HG03139 (cell line): ENCODE results near the gene SNRNP70.
"Not testable (repeated sequence)": the region's sequence is repeated elsewhere in the genome, so short reads cannot be mapped to it uniquely, and the experiment has no call there.

Source experiments
- ATAC-seq: cut with Tn5 transposase; IDR thresholded peaks from one replicate; pipeline ENCODE4 v1.9.1; 2021; ENCODE audit not compliant: unreplicated experiment

SNRNP70 gene

DNA sequence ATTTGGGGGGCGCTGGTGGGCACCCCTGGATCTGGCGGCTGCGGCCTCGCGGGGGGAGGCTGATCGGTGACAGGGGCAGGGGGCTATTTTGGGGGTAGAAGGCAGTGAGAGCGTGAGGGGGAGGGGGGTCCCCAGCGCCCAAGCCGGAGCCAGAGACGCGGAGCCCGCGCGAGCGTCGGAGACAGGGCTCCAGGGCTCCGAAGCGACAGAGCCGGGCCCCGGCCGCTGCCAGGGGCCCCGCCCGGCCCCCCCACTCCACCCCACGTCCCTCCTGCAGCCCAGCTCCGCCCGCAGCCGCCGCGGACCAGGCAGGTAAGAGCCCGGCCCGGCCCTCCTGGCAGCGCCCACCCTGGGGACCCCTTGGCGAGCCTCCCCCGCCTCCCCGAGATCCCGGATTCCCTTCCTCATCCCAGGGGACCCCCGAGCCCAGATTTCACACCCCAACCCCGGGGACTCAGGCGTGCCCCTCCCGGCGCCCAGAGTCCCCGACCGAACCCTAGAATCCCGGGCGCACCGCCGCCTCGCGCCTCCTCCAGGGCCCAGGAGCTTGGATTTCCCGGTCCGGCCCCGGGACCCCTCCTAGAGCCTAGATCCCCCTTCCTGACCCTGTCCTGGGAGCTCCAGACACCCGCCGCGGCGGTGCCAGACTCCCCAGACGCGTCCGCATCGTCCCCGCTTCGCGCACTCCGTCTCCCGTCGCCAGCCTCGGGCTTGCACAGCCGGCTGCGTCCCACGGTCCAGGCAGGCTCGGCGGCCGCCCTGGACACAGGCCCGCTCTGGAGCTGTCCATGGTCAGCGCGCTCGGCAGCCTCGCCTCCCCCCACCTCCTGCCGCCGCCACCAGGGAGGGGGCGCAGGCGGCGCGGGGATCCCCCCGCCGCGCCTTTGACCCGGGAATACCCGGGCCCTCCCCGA lies 34.4 kb downstream of the SNRNP70 start, which contains the start of gene PPFIA3:
Gene PPFIA3, plus strand, starts transcription at position 134 of the 914 bp plus-strand sequence. CDS start 8,330 bp downstream, outside the sequence.
- no peak for ATAC-seq

DNA sequence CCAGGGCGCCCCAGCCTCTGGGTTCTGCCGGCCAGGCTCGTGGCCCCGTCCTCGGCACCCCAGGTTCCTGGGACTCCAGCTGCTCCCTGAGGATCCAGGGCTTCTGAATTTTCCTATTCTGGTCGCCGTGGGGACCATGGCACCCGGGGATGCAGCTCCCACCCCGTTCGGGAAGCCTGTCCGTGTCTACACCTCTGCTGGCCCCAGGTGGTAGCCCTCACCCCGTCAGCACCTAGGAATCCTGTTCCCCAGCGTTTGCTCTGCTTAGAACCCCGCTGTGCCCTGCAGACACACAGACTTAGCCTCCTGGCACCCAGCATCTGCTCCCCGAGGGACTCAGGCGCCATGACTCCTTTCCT lies 35.1 kb downstream of the SNRNP70 start:
- ATAC-seq: no peak

GRCh38 chr19:49120868-49121267 lies 35.6 kb downstream of the SNRNP70 start:
- ATAC-seq: no peak

- ATAC-seq: not testable (repeated sequence)
Observed at GRCh38 chr19:49121841-49122240, 36.6 kb downstream of the SNRNP70 start.

DNA sequence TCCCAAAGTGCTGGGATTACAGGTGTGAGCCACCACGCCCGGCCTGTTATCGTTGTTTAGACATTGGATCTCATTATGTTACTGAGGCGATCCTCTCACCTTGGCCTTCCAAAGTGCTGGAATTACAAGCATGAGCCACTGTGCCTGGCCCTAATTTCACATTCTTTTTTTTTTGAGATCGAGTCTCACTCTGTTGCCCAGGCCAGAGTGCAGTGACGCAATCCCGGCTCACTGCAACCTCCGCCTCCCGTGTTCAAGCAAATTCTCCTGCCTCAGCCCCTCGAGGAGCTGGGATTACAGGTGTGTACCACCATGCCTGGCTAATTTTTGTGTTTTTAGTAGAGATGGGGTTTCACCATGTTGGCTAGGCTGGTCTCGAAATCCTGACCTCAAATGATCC lies 38.0 kb downstream of the SNRNP70 start:
- not testable (repeated sequence) for ATAC-seq

DNA sequence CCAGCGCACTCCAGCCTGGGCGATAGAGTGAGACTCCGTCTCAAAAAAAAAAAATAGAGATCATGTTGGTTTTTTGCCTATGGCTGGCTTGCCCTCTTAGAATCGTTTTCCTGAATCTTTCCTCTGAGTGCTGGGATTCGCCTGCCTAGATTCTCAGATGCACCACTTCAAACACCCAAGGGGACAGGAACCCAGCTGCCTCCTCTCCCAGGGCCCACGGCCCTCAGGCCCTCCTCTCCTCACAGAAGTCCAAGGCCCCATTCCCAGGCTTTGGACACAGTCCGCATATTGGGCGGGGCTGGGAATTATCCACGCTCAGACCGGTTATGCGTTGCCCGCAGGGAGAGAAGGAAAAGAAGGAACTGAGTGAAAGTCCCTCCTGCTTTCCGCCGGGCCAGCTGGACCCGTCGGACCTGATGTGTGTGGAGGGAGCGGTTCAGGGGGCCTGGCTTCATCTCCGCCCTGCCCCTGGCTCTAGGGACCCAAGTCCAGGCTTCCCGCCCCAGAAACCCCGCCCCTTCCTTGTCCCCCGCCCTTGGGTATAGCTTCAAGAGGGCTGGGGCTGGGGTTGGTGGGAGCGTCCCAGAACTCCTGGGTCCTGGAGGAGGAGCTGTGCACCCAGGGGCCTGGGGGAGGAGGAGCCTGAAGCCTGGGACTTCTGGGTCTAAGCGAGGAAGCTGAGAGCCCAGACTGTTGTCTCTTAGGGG lies 39.9 kb downstream of the SNRNP70 start:
- ATAC-seq: no peak

DNA sequence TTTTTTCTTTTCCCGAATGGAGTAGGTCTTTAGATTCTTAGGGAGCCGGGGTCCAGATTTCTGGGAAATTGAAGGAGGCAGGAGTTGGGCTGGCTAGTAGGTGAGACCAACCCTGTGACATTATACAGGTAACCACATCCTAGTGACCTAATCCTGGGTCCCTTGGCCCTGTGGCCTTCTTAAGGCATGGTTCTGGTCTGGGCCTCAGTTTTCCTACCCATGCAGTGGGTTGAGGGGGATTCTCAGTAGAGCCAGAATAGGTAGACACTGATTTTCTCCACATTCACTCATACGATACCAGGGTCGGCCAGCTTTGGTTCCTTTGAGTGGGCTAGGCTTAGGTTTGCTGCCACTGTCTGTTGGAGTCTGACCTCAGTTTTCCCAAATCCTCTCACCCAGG lies 41.3 kb downstream of the SNRNP70 start:
- ATAC-seq: no peak

- ATAC-seq: not testable (repeated sequence)
Observed at GRCh38 chr19:49127225-49127624, 42.0 kb downstream of the SNRNP70 start.

GRCh38 chr19:49127674-49128544 lies 42.7 kb downstream of the SNRNP70 start:
- ATAC-seq: peak; percentile 82

DNA sequence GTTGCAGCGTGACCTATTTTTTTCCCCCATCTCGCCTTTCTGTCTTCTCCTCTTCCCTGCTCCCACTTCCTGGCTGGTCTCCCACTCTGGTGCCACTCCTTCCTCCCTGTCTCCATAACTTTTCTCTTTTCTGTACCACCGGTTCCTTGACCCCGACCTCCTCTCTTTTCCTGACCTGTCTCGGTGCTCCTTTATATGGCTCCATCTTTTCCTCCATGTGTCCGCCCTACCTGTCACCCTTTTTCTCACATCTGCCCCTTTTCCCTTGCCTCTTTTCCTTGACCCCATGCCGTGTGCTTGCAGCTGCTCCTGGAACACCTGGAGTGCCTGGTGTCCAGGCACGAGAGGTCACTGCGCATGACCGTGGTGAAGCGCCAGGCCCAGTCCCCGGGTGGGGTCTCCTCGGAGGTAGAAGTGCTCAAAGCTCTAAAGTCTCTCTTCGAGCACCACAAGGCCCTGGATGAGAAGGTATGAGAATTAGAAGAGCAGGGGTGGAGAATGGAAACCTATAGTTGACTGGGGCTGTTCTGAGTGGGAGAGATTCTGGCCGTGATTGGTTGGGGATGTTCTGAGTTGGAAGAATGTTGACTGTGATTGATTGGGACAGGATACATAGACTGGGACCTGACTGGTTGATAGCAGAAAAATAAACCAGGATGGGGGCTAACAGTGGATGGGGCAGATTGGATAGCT lies 43.4 kb downstream of the SNRNP70 start:
- ATAC-seq: no peak

GRCh38 chr19:49129238-49129583 lies 44.0 kb downstream of the SNRNP70 start:
- no peak for ATAC-seq

GRCh38 chr19:49130325-49130724 lies 45.1 kb downstream of the SNRNP70 start:
- ATAC-seq: no peak

DNA sequence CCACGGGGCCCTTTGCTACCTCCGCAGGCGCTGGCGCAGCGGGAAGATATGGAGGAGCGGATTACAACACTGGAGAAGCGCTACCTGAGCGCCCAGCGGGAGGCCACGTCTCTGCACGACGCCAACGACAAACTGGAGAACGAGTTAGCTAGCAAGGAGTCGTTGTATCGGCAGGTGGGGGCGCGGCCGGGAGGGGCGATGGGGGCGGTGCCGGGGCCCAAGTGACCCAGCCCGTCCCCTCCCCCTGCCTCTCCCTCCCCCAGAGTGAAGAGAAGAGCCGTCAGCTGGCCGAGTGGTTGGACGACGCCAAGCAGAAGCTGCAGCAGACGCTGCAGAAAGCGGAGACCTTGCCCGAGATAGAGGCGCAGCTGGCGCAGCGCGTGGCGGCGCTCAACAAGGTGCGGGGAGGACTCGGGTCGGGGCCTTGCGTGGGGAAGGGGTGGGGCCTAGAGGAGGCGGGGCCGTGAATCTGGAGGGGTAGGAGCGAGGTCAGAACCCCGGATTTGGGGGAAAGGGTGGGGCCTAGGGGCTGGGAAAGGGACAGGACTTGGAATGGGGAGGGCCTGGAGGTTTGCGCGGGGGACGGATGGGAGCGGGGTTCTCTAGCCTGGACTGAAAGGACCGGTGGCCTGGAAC lies 47.8 kb downstream of the SNRNP70 start:
- ATAC-seq: no peak

- no peak for ATAC-seq
Observed at GRCh38 chr19:49133621-49134454, 48.6 kb downstream of the SNRNP70 start.

DNA sequence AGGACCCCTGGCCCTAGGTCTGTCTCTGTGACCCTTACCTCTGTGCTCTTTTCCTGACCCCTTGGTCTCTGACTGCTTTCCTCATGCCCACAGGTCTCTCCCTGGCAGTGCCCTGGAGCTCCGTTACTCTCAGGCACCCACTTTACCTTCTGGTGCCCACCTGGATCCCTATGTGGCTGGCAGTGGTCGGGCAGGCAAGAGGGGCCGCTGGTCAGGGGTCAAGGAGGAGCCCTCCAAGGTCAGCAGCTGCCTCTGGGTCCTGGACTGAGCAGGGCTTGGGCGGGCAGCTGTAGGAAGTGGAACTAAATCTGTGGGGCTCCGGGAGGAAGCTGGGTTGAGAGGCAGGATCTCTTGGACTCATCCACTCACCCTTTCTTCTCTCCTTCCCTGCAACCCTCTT lies 50.4 kb downstream of the SNRNP70 start:
- no peak for ATAC-seq

- ATAC-seq: no peak
Observed at GRCh38 chr19:49136771-49137171, 51.5 kb downstream of the SNRNP70 start.

DNA sequence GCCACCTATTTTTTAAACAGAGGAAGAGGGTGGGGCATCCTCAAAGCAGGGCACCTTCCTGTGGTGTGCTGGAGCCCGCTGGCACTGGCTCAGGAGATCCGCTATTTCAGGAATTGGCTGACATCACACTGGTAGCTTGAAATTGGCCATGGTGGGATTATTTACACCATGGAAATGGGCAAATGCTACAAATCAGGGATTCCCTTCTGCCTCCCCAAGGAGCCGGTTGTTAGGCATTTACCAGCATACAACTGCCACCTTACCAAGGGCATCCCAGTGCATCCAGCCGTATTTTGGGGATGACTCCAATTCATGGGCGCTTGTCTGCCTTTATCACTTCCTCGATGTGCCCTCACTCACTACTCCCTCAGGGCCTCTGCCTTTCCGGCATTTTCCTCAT lies 55.7 kb downstream of the SNRNP70 start:
- ATAC-seq: no peak

GRCh38 chr19:49141352-49141751 lies 56.1 kb downstream of the SNRNP70 start:
- ATAC-seq: no peak

DNA sequence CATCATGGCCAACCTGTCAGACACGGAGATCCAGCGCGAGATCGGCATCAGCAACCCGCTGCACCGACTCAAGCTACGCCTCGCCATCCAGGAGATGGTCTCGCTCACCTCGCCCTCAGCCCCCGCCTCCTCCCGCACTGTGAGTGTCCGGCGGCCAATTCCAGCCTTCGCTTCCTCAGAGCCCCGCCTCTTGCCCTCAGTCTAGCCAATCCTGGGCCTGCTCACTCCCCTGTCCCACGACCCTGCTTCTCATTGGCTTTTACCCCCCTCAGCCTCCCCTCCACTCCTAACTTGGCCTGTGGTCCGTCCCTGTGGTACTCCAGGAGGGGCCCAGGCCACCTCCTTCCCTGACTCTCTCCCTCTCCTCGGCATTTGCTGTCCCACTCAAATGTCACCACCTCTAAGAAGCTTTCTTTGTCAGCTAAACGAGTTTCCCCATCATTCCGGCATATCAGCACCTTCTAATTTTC lies 57.6 kb downstream of the SNRNP70 start:
- ATAC-seq: no peak
